Heart left ventricle (tissue), 13 donors: ENCODE results near the gene DNAJC27.

Source experiments
- POLR2A ChIP-seq, 2 donors: fragments of 450-650 bp; IDR thresholded peaks; one replicate each; pipeline ENCODE4 v1.6.1; 2017; ENCODE audit warnings: antibody characterized with exemption in 2 of 2, mild to moderate bottlenecking in 2 of 2, moderate library complexity in 2 of 2
- TF ChIP-seq, protein P1 (sequence below), 12 donors: fragments of 200-600 bp; sonication (generic) in 4 of 12; IDR thresholded peaks; one replicate each; pipeline versions ENCODE4 v1.5.0 to v1.8.0; 2018 to 2022; ENCODE audit warnings: antibody characterized with exemption in 12 of 12, mild to moderate bottlenecking in 5 of 12
- donor health status: ischemic (EF 13 %, LVEDD 7.1; RV severe dilation, severe dysfunction).
- donor health status: DM: no; HTN: yes; CAD: no.
- donor health status: DM: no; HTN: no; CAD: no.
- donor health status: ischemic (EF 25% LVEDD 6.9; RV normal size, moderate dysfunction).
- donor health status: ischemic (EF 25% LVEDD 5.7; RV mildly dilated, moderate dysfunction).
- donor health status: ischemic (EF 35%, LVEDD 5.7; RV mildly dilated, moderate dysfunction).
- donor health status: nonischemic (EF 11% LVEDD 7.7; RV severe dilation, severe dysfunction).
- donor health status: DM: yes; HTN: yes; CAD: no.
- donor health status: PGD.
- donor health status: ischemic (EF 29% LVEDD 5.4; RV normal size, mild dysfunction).
- donor health status: nonischemic (EF 23%, LVEDD 6.1; RV moderate dilation, normal function).

DNA sequence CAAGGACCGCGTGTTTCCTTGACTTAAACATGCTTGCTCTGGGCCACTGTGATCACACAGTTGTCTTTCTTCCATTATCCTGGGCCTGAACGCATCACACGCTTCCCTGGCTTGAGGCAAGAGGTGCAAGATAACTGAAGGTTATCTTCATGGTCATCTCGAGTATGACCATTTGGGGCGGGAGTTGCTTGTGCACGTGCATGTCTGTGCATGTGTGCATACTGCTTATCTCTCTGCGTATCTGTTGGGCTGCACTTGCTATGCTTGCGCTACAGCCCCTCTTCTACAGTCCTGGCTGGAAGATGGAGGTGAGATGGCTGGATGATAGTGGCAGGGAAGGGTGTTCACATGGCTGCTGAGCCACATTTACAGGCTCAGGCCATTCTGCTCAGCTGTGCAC is 42.9 kb upstream of the DNAJC27 start:
- TF ChIP-seq, protein P1, sequence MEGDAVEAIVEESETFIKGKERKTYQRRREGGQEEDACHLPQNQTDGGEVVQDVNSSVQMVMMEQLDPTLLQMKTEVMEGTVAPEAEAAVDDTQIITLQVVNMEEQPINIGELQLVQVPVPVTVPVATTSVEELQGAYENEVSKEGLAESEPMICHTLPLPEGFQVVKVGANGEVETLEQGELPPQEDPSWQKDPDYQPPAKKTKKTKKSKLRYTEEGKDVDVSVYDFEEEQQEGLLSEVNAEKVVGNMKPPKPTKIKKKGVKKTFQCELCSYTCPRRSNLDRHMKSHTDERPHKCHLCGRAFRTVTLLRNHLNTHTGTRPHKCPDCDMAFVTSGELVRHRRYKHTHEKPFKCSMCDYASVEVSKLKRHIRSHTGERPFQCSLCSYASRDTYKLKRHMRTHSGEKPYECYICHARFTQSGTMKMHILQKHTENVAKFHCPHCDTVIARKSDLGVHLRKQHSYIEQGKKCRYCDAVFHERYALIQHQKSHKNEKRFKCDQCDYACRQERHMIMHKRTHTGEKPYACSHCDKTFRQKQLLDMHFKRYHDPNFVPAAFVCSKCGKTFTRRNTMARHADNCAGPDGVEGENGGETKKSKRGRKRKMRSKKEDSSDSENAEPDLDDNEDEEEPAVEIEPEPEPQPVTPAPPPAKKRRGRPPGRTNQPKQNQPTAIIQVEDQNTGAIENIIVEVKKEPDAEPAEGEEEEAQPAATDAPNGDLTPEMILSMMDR (IDR thresholded peaks at IDR 0.05): no peak
- no peak for TF ChIP-seq POLR2A (IDR thresholded peaks at IDR 0.05)
